PFSK-1 (cell line): ENCODE results near the gene S100P.

Experiments used
- POLR2AphosphoS5 ChIP-seq: IDR thresholded peaks from 2 replicates; pipeline ENCODE4 v1.6.1; 2012; ENCODE audit warnings: low read depth, mild to moderate bottlenecking, control low read depth, low read length, moderate library complexity
- REST ChIP-seq, 2 experiments: IDR thresholded peaks; 2 replicates each; pipeline versions ENCODE4 v1.6.1 to v1.8.0; 2011 to 2012; ENCODE audit warnings: low read depth in 2 of 2, low read length in 2 of 2, control low read depth in 1 of 2, inconsistent platforms in 1 of 2, mild to moderate bottlenecking in 1 of 2, moderate library complexity in 1 of 2; ENCODE audit not compliant: insufficient read depth in 1 of 2
- SIN3A ChIP-seq: IDR thresholded peaks from 2 replicates; pipeline ENCODE4 v1.6.1; 2012; ENCODE audit warnings: mild to moderate bottlenecking, low read length, moderate library complexity, borderline replicate concordance; ENCODE audit not compliant: insufficient read depth
- TAF1 ChIP-seq: IDR thresholded peaks from 2 replicates; pipeline ENCODE4 v1.6.1; 2012; ENCODE audit warnings: low read length, control low read depth, borderline replicate concordance; ENCODE audit not compliant: insufficient read depth

GRCh38 chr4:6699903-6700302, 6.2 kb downstream of the S100P start:
- TF ChIP-seq SIN3A (no peak), REST (IDR thresholded peaks at IDR 0.05; ENCODE audit: insufficient read depth in 1 of 2, low read depth in 2 of 2, low read length in 2 of 2) (no peak), TAF1 (no peak), POLR2AphosphoS5 (no peak)
